ENCODE measurements around the gene INIP.

Gene INIP

GRCh38 chr9:112694706-112695555 is 23.0 kb downstream of the INIP start:
- H2BK5ac ChIP-seq (ENCODE audit: low read depth, low read length, poor library complexity, severe bottlenecking) = no peak overlapping the region
- no peaks in the 10 kb centered on the region for H3K9me3 ChIP-seq (ENCODE audit: control insufficient read depth, low read length)
- no peak overlapping the region for H3K14ac ChIP-seq (ENCODE audit: low read length in 2 of 2)
- no peak overlapping the region for H3K18ac ChIP-seq (ENCODE audit: low read depth in 1 of 2, low read length in 2 of 2)
- no peak overlapping the region for H3K4ac ChIP-seq (ENCODE audit: low read depth in 1 of 2, low read length in 2 of 2)
- no peak overlapping the region for H2BK12ac ChIP-seq (ENCODE audit: low read length in 2 of 2)
- H3K79me1 ChIP-seq (replicated peaks; ENCODE audit: low read length, poor library complexity, severe bottlenecking) = peaks cover 12% of the 10 kb centered on the region
- 81% methylated on average over 3 of the region's 4 CpGs for WGBS
- no peak overlapping the region for H2AK5ac ChIP-seq (ENCODE audit: low read length, severe bottlenecking)
- H3K4me1 ChIP-seq (ENCODE audit: control insufficient read depth, insufficient read depth, low read depth, low read length) = no peaks in the 10 kb centered on the region
- no peak overlapping the region for H2BK120ac ChIP-seq (ENCODE audit: low read depth, low read length)
- H2AFZ ChIP-seq (ENCODE audit: low read depth, low read length) = no peak overlapping the region
- H3K36me3 ChIP-seq (ENCODE audit: control insufficient read depth in 1 of 2, insufficient read depth in 2 of 2, low read depth in 1 of 2, low read length in 2 of 2) = peaks cover 23 to 68% of the 10 kb centered on the region in 2 experiments
- H3K9ac ChIP-seq (ENCODE audit: low read length) = no peak overlapping the region
- no peak overlapping the region for H2BK15ac ChIP-seq (ENCODE audit: low read depth, poor library complexity, severe bottlenecking)
- no peak overlapping the region for H3K27ac ChIP-seq (ENCODE audit: low read length, poor library complexity, severe bottlenecking)
- no peak overlapping the region for H4K8ac ChIP-seq (ENCODE audit: low read length)
- H3K4me2 ChIP-seq (ENCODE audit: low read length, poor library complexity, severe bottlenecking) = no peak overlapping the region
- H3K27me3 ChIP-seq (ENCODE audit: control insufficient read depth in 1 of 2, insufficient read depth in 1 of 2, low read length in 2 of 2) = no peaks in the 10 kb centered on the region
- peak; percentile 9 for DNase-seq
- no peak overlapping the region for H3K23ac ChIP-seq (ENCODE audit: low read length in 2 of 2)
- H4K91ac ChIP-seq (ENCODE audit: low read length) = no peak overlapping the region
- H3K4me3 ChIP-seq (ENCODE audit: insufficient read depth in 1 of 2, low read depth in 1 of 2, low read length in 2 of 2) = no peak overlapping the region

DNA sequence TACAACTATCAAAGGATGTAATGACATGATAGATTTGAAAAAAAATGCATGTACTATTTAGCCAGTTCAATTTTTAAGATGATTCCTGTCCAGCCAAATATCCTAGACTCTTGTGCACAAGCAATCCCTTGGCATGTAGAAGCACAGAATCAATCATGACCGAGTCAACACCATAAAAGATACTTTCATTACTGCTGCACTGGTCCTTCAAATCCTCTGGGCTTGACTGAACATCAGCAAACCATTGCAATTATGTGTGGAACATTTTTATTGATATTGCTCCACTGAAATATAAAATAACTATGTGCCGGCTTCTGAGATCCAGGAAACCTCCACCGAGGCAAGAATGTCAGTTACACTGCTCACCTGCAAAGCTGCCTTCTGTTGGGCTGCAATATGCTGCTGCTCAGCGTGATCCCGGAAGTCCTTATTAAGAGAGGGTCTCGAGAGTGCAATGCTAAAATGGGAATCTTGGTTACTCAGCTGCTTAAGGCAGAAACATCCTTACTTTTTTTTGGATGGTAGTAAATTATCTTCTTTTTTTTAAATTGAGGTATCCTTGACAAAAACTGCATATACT is 28.7 kb downstream of the INIP start:
- H4K91ac ChIP-seq (ENCODE audit: low read length) = no peak overlapping the region
- H2AFZ ChIP-seq (ENCODE audit: low read depth, low read length) = no peak overlapping the region
- H3K27ac ChIP-seq (ENCODE audit: low read length, poor library complexity, severe bottlenecking) = no peak overlapping the region
- no peak overlapping the region for H2BK15ac ChIP-seq (ENCODE audit: low read depth, poor library complexity, severe bottlenecking)
- peaks cover 2% of the 10 kb centered on the region for H3K79me1 ChIP-seq (replicated peaks; ENCODE audit: low read length, poor library complexity, severe bottlenecking)
- no peak overlapping the region for H4K8ac ChIP-seq (ENCODE audit: low read length)
- H2BK120ac ChIP-seq (ENCODE audit: low read depth, low read length) = no peak overlapping the region
- no peak overlapping the region for H3K4me2 ChIP-seq (ENCODE audit: low read length, poor library complexity, severe bottlenecking)
- no peak overlapping the region for H2BK5ac ChIP-seq (ENCODE audit: low read depth, low read length, poor library complexity, severe bottlenecking)
- peaks cover 21 to 77% of the 10 kb centered on the region in 2 experiments for H3K36me3 ChIP-seq (ENCODE audit: control insufficient read depth in 1 of 2, insufficient read depth in 2 of 2, low read depth in 1 of 2, low read length in 2 of 2)
- H3K4ac ChIP-seq (ENCODE audit: low read depth in 1 of 2, low read length in 2 of 2) = no peak overlapping the region
- H3K18ac ChIP-seq (ENCODE audit: low read depth in 1 of 2, low read length in 2 of 2) = no peak overlapping the region
- no peak for DNase-seq
- no peak overlapping the region for H2BK12ac ChIP-seq (ENCODE audit: low read length in 2 of 2)
- no peaks in the 10 kb centered on the region for H3K9me3 ChIP-seq (ENCODE audit: control insufficient read depth, low read length)
- no peak overlapping the region for H3K9ac ChIP-seq (ENCODE audit: low read length)
- no peaks in the 10 kb centered on the region for H3K4me1 ChIP-seq (ENCODE audit: control insufficient read depth, insufficient read depth, low read depth, low read length)
- no peak overlapping the region for H3K14ac ChIP-seq (ENCODE audit: low read length in 2 of 2)
- 100% methylated on average over 6 of the region's 6 CpGs for WGBS
- H2AK5ac ChIP-seq (ENCODE audit: low read length, severe bottlenecking) = no peak overlapping the region
- no peaks in the 10 kb centered on the region for H3K27me3 ChIP-seq (ENCODE audit: control insufficient read depth in 1 of 2, insufficient read depth in 1 of 2, low read length in 2 of 2)
- H3K4me3 ChIP-seq (ENCODE audit: insufficient read depth in 1 of 2, low read depth in 1 of 2, low read length in 2 of 2) = no peak overlapping the region
- no peak overlapping the region for H3K23ac ChIP-seq (ENCODE audit: low read length in 2 of 2)

DNA sequence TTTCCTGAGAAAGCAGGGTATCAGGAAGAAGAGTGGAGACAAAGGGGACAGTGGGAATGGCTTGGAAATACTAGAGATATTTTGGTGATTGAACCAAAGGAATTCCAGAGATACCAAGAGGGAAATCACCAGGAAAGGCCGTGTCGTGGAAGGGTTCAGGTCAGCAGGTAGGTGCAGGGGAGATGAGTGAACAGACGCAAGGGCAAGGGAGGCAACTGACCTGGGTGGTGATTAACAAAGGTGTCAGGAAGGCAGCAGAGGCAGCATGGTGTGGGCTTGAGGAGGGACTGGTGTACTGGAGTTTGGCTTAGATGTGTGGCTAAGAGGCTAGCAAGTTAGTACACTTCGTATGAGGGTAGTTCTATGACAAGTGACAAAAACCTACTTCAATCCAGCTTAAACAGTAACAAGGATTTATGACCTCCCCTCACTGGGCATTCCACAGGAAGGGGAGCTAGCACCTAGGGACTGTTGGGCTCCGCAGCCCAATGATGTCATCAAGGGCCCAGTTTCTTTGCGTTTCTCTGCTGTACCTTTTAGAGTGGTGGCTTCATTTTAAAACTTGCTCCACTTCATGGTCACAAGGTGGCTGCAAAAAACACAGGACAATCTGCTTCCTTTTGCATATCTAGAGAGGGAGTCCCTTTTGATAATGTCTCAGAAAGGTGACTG is 37.0 kb downstream of the INIP start:
- Histone ChIP-seq H3K4me1 (ENCODE audit: control insufficient read depth, insufficient read depth, low read depth, low read length) (peaks cover 5% of the 10 kb centered on the region), H3K18ac (ENCODE audit: low read depth in 1 of 2, low read length in 2 of 2) (no peak overlapping the region), H3K36me3 (ENCODE audit: control insufficient read depth in 1 of 2, insufficient read depth in 2 of 2, low read depth in 1 of 2, low read length in 2 of 2) (peaks cover 6 to 7% of the 10 kb centered on the region in 2 experiments), H2BK120ac (ENCODE audit: low read depth, low read length) (no peak overlapping the region), H2BK15ac (ENCODE audit: low read depth, poor library complexity, severe bottlenecking) (no peak overlapping the region), H4K8ac (ENCODE audit: low read length) (no peak overlapping the region), H3K79me1 (replicated peaks; ENCODE audit: low read length, poor library complexity, severe bottlenecking) (no peaks in the 10 kb centered on the region), H2AK5ac (ENCODE audit: low read length, severe bottlenecking) (no peak overlapping the region), H3K4ac (ENCODE audit: low read depth in 1 of 2, low read length in 2 of 2) (no peak overlapping the region), H3K9me3 (ENCODE audit: control insufficient read depth, low read length) (peaks cover 22% of the 10 kb centered on the region), H2BK12ac (ENCODE audit: low read length in 2 of 2) (no peak overlapping the region), H4K91ac (ENCODE audit: low read length) (no peak overlapping the region), H3K14ac (ENCODE audit: low read length in 2 of 2) (no peak overlapping the region), H2BK5ac (ENCODE audit: low read depth, low read length, poor library complexity, severe bottlenecking) (no peak overlapping the region), H2AFZ (ENCODE audit: low read depth, low read length) (no peak overlapping the region), H3K27me3 (ENCODE audit: control insufficient read depth in 1 of 2, insufficient read depth in 1 of 2, low read length in 2 of 2) (no peaks in the 10 kb centered on the region), H3K27ac (ENCODE audit: low read length, poor library complexity, severe bottlenecking) (no peak overlapping the region), H3K9ac (ENCODE audit: low read length) (no peak overlapping the region), H3K4me2 (ENCODE audit: low read length, poor library complexity, severe bottlenecking) (no peak overlapping the region), H3K4me3 (ENCODE audit: insufficient read depth in 1 of 2, low read depth in 1 of 2, low read length in 2 of 2) (no peak overlapping the region), H3K23ac (ENCODE audit: low read length in 2 of 2) (no peak overlapping the region)
- DNase-seq = no peak
- 88% methylated on average over 6 of the region's 6 CpGs for WGBS

DNA sequence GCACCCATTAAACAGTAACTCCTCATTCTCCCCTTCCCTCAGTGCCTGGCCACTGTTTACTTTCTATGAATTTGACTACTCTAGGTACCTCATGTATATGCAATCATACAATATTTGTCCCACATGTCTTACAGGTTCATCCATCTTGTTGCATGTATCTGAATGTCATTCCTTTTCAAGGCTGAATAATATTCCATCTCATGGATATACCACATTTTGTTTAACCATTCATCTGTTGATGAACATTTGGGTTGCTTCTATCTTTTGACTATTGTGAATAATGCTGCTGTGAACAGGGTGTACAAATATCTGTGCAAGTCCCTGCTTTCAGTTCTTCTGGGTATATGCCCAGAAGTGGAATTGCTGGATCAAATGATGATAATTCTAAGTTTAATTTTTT is 40.9 kb downstream of the INIP start:
- H3K36me3 ChIP-seq (ENCODE audit: control insufficient read depth in 1 of 2, insufficient read depth in 2 of 2, low read depth in 1 of 2, low read length in 2 of 2) = no peaks in the 10 kb centered on the region
- H3K9me3 ChIP-seq (ENCODE audit: control insufficient read depth, low read length) = peaks cover 22% of the 10 kb centered on the region
- no peak overlapping the region for H4K91ac ChIP-seq (ENCODE audit: low read length)
- H3K18ac ChIP-seq (ENCODE audit: low read depth in 1 of 2, low read length in 2 of 2) = no peak overlapping the region
- H3K9ac ChIP-seq (ENCODE audit: low read length) = no peak overlapping the region
- H4K8ac ChIP-seq (ENCODE audit: low read length) = no peak overlapping the region
- no peak overlapping the region for H3K4ac ChIP-seq (ENCODE audit: low read depth in 1 of 2, low read length in 2 of 2)
- no peak overlapping the region for H3K23ac ChIP-seq (ENCODE audit: low read length in 2 of 2)
- peaks cover 5% of the 10 kb centered on the region for H3K4me1 ChIP-seq (ENCODE audit: control insufficient read depth, insufficient read depth, low read depth, low read length)
- no peak overlapping the region for H3K4me2 ChIP-seq (ENCODE audit: low read length, poor library complexity, severe bottlenecking)
- H2BK5ac ChIP-seq (ENCODE audit: low read depth, low read length, poor library complexity, severe bottlenecking) = no peak overlapping the region
- no peaks in the 10 kb centered on the region for H3K27me3 ChIP-seq (ENCODE audit: control insufficient read depth in 1 of 2, insufficient read depth in 1 of 2, low read length in 2 of 2)
- no peak overlapping the region for H2BK12ac ChIP-seq (ENCODE audit: low read length in 2 of 2)
- H2AFZ ChIP-seq (ENCODE audit: low read depth, low read length) = no peak overlapping the region
- no peak for DNase-seq
- no peak overlapping the region for H3K4me3 ChIP-seq (ENCODE audit: insufficient read depth in 1 of 2, low read depth in 1 of 2, low read length in 2 of 2)
- H3K27ac ChIP-seq (ENCODE audit: low read length, poor library complexity, severe bottlenecking) = no peak overlapping the region
- H2BK15ac ChIP-seq (ENCODE audit: low read depth, poor library complexity, severe bottlenecking) = no peak overlapping the region
- H3K14ac ChIP-seq (ENCODE audit: low read length in 2 of 2) = no peak overlapping the region
- H2BK120ac ChIP-seq (ENCODE audit: low read depth, low read length) = no peak overlapping the region
- no peaks in the 10 kb centered on the region for H3K79me1 ChIP-seq (replicated peaks; ENCODE audit: low read length, poor library complexity, severe bottlenecking)
- H2AK5ac ChIP-seq (ENCODE audit: low read length, severe bottlenecking) = no peak overlapping the region
